Endodermal cell (in vitro differentiated cells): Measurements from ENCODE around the gene SLX9. TPM values are rescaled to one million over a fixed set of nuclear protein-coding genes. Genes with fewer than 3 reads are reported as not detected.

Experiments
- DNase-seq: peaks from one replicate; pipeline ENCODE4 v3.0.0-alpha.2; 2017
- H3K27ac ChIP-seq: 2 replicates; pipeline ENCODE4 v1.5.1; 2013; ENCODE audit warnings: mild to moderate bottlenecking, low read depth, low read length, moderate library complexity
- H3K27me3 ChIP-seq: 2 replicates; pipeline ENCODE4 v1.6.1; 2013; ENCODE audit warnings: mild to moderate bottlenecking, low read length, moderate library complexity; ENCODE audit not compliant: insufficient read depth, control insufficient read depth, poor library complexity, severe bottlenecking
- H3K36me3 ChIP-seq: 2 replicates; pipeline ENCODE4 v1.7.0; 2013; ENCODE audit warnings: mild to moderate bottlenecking, low read length, moderate library complexity; ENCODE audit not compliant: control insufficient read depth, insufficient read depth
- H3K4me1 ChIP-seq: one replicate; pipeline ENCODE4 v1.7.0; 2013; ENCODE audit warnings: low read length; ENCODE audit not compliant: control insufficient read depth, insufficient read depth
- H3K4me3 ChIP-seq: 2 replicates; pipeline ENCODE4 v1.5.1; 2013; ENCODE audit warnings: mild to moderate bottlenecking, low read length, moderate library complexity
- H3K9ac ChIP-seq: 2 replicates; pipeline ENCODE4 v1.6.1; 2013; ENCODE audit warnings: mild to moderate bottlenecking, low read length, moderate library complexity; ENCODE audit not compliant: poor library complexity, severe bottlenecking; ENCODE audit errors: extremely low read depth
- H3K9me3 ChIP-seq: 2 replicates; pipeline ENCODE4 v1.6.1; 2013; ENCODE audit warnings: mild to moderate bottlenecking, low read length, moderate library complexity; ENCODE audit not compliant: control insufficient read depth
- H3K27ac Mint-ChIP-seq: 2 replicates; pipeline ENCODE4 v1.8.0; 2020; ENCODE audit warnings: mixed read lengths
- H3K27me3 Mint-ChIP-seq: 2 replicates; pipeline ENCODE4 v1.8.0; 2021; ENCODE audit warnings: mild to moderate bottlenecking, mixed read lengths; ENCODE audit not compliant: insufficient read depth
- H3K36me3 Mint-ChIP-seq: 2 replicates; pipeline ENCODE4 v1.8.0; 2020; ENCODE audit warnings: low read depth, mixed read lengths
- H3K4me1 Mint-ChIP-seq: 2 replicates; pipeline ENCODE4 v1.8.0; 2020; ENCODE audit warnings: mixed read lengths
- H3K4me3 Mint-ChIP-seq: 2 replicates; pipeline ENCODE4 v1.8.0; 2020; ENCODE audit warnings: mild to moderate bottlenecking, moderate library complexity, mixed read lengths
- H3K9me3 Mint-ChIP-seq: 2 replicates; pipeline ENCODE4 v1.8.0; 2020; ENCODE audit warnings: mild to moderate bottlenecking, mixed read lengths
- CTCF ChIP-seq: fragments of 200-600 bp; sonication (generic); conservative IDR thresholded peaks from 2 replicates; pipeline ENCODE4 v1.5.0; 2021; ENCODE audit warnings: antibody characterized with exemption, mild to moderate bottlenecking
- WGBS, 2 experiments: methylation state at CpG; one replicate each; pipeline versions ENCODE4 v1.1.5 to v1.1.7; 2013; ENCODE audit warnings: missing lambda C conversion rate in 2 of 2, mixed read lengths in 1 of 2; ENCODE audit not compliant: insufficient coverage in 1 of 2, insufficient read length in 1 of 2; 5-methylcytosine and 5-hydroxymethylcytosine counted together
- total RNA-seq, 2 donors: library from RNA; stranded (reverse); fragmentation: NEBNext Ultra II Directional in 1 of 2; extraction: Animal tissue kit (Norgen Biotek cat#: 25700) in 1 of 2; gene quantifications; 2 replicates in 1 of 2; 3 replicates in 1 of 2; pipeline ENCODE4 v1.2.1, GENCODE V29; 2021

The SLX9 gene
- total RNA-seq, 2 donors from 2014 or later = 38.0 to 48.9 TPM

- Histone ChIP-seq H3K27ac (peak overlapping the region; percentile 85), H3K36me3 (peaks cover 44% of the 10 kb centered on the region), H3K9me3 (no peaks in the 10 kb centered on the region), H3K4me1 (no peaks in the 10 kb centered on the region), H3K27me3 (no peaks in the 10 kb centered on the region), H3K9ac (no peak overlapping the region), H3K4me3 (no peak overlapping the region)
- 89 to 93% methylated on average over 15 to 22 of the region's 22 CpGs for WGBS, 2 experiments
- peak overlapping the region; percentile 64 for H3K27ac Mint-ChIP-seq
- no peaks in the 10 kb centered on the region for H3K27me3 Mint-ChIP-seq
- no peak overlapping the region for H3K4me3 Mint-ChIP-seq
- H3K36me3 Mint-ChIP-seq = peaks cover 40% of the 10 kb centered on the region
- no peak for DNase-seq
- no peak for TF ChIP-seq CTCF
- no peaks in the 10 kb centered on the region for H3K9me3 Mint-ChIP-seq
- H3K4me1 Mint-ChIP-seq = peaks cover 4% of the 10 kb centered on the region
Measured at GRCh38 chr21:44957047-44957831, 17.4 kb downstream of the SLX9 start.

GRCh38 chr21:44957901-44958451 lies 18.1 kb downstream of the SLX9 start:
- 91 to 93% methylated on average over 18 to 26 of the region's 26 CpGs for WGBS, 2 experiments

More at GRCh38 chr21:44957901-44958451, 18.1 kb downstream of the SLX9 start:
- Histone ChIP-seq H3K27me3 (no peaks in the 10 kb centered on the region), H3K27ac (peak overlapping the region; percentile 85), H3K4me1 (no peaks in the 10 kb centered on the region), H3K4me3 (no peak overlapping the region), H3K9ac (no peak overlapping the region), H3K36me3 (peaks cover 52% of the 10 kb centered on the region), H3K9me3 (no peaks in the 10 kb centered on the region)
- Mint-ChIP-seq H3K36me3 (peaks cover 47% of the 10 kb centered on the region), H3K27me3 (no peaks in the 10 kb centered on the region), H3K4me3 (no peak overlapping the region), H3K4me1 (peaks cover 4% of the 10 kb centered on the region), H3K27ac (peak overlapping the region; percentile 64), H3K9me3 (no peaks in the 10 kb centered on the region)
- no peak for TF ChIP-seq CTCF
- DNase-seq = no peak
